Measurements from ENCODE around the gene TRIM45.
A peak's percentile ranks its signal among the peaks of the same experiment; 100 is the strongest.

TRIM45 gene

GRCh38 chr1:117101334-117101733 lies 20.2 kb downstream of the TRIM45 start:
- no peak for DNase-seq (ENCODE audit: low read depth in 2 of 2)

- no peak for DNase-seq (ENCODE audit: low read depth in 2 of 2)
Measured at GRCh38 chr1:117098287-117098890, 23.2 kb downstream of the TRIM45 start.

- no peak for DNase-seq (ENCODE audit: low read depth in 2 of 2)
Measured at GRCh38 chr1:117097443-117097842, 24.1 kb downstream of the TRIM45 start.

GRCh38 chr1:117096951-117097408 lies 24.6 kb downstream of the TRIM45 start:
- no peak for DNase-seq (ENCODE audit: low read depth in 2 of 2)

- no peak for DNase-seq (ENCODE audit: low read depth in 2 of 2)
Measured at GRCh38 chr1:117094841-117095604, 26.5 kb downstream of the TRIM45 start.

GRCh38 chr1:117093870-117094621 lies 27.5 kb downstream of the TRIM45 start:
- peak in 1 of 2 donors; percentile 14 for DNase-seq (ENCODE audit: low read depth in 2 of 2)

GRCh38 chr1:117093091-117093534 lies 28.4 kb downstream of the TRIM45 start:
- DNase-seq (ENCODE audit: low read depth in 2 of 2): no peak

- no peak for DNase-seq (ENCODE audit: low read depth in 2 of 2)
Measured at GRCh38 chr1:117092594-117092993, 29.0 kb downstream of the TRIM45 start.

GRCh38 chr1:117089996-117090395 lies 31.6 kb downstream of the TRIM45 start:
- no peak for DNase-seq (ENCODE audit: low read depth in 2 of 2)

GRCh38 chr1:117087686-117088085 lies 33.9 kb downstream of the TRIM45 start:
- DNase-seq (ENCODE audit: low read depth in 2 of 2): no peak

- DNase-seq (ENCODE audit: low read depth in 2 of 2): no peak
Measured at GRCh38 chr1:117084231-117084630, 37.3 kb downstream of the TRIM45 start.

- DNase-seq (ENCODE audit: low read depth in 2 of 2): no peak
Measured at GRCh38 chr1:117079737-117080136, 41.8 kb downstream of the TRIM45 start.

GRCh38 chr1:117077267-117077666 lies 44.3 kb downstream of the TRIM45 start:
- peak in 1 of 2 donors; percentile 33 for DNase-seq (ENCODE audit: low read depth in 2 of 2)

- no peak for DNase-seq (ENCODE audit: low read depth in 2 of 2)
Measured at GRCh38 chr1:117076648-117077047, 44.9 kb downstream of the TRIM45 start.

GRCh38 chr1:117070124-117070523 lies 51.4 kb downstream of the TRIM45 start:
- DNase-seq (ENCODE audit: low read depth in 2 of 2): no peak

- DNase-seq (ENCODE audit: low read depth in 2 of 2): no peak
Measured at GRCh38 chr1:117069220-117069844, 52.2 kb downstream of the TRIM45 start.

- DNase-seq (ENCODE audit: low read depth in 2 of 2): no peak
Measured at GRCh38 chr1:117068580-117068979, 53.0 kb downstream of the TRIM45 start.

- no peak for DNase-seq (ENCODE audit: low read depth in 2 of 2)
Measured at GRCh38 chr1:117067533-117068370, 53.8 kb downstream of the TRIM45 start.

GRCh38 chr1:117066367-117066766 lies 55.2 kb downstream of the TRIM45 start:
- DNase-seq (ENCODE audit: low read depth in 2 of 2): no peak

- peak in 1 of 2 donors; percentile 15 for DNase-seq (ENCODE audit: low read depth in 2 of 2)
Measured at GRCh38 chr1:117061986-117062415, 59.5 kb downstream of the TRIM45 start.
